Thyroid gland (tissue), 4 donors: ENCODE results near the gene NCKAP5L.

ENCODE experiments used
- POLR2A ChIP-seq, 2 donors: fragments of 450-650 bp; IDR thresholded peaks; one replicate each; pipeline ENCODE4 v1.6.1; 2017; ENCODE audit warnings: antibody characterized with exemption in 2 of 2, mild to moderate bottlenecking in 2 of 2, moderate library complexity in 1 of 2
- TF ChIP-seq, protein P1 (sequence below), 6 experiments: fragments of 200-600 bp in 3 of 6; fragments of 450-650 bp in 3 of 6; sonication (generic) in 3 of 6; IDR thresholded peaks; one replicate each; pipeline ENCODE4 v1.5.1; 2016 to 2019; ENCODE audit warnings: antibody characterized with exemption in 6 of 6, mild to moderate bottlenecking in 2 of 6, inconsistent platforms in 1 of 6, moderate library complexity in 1 of 6

DNA sequence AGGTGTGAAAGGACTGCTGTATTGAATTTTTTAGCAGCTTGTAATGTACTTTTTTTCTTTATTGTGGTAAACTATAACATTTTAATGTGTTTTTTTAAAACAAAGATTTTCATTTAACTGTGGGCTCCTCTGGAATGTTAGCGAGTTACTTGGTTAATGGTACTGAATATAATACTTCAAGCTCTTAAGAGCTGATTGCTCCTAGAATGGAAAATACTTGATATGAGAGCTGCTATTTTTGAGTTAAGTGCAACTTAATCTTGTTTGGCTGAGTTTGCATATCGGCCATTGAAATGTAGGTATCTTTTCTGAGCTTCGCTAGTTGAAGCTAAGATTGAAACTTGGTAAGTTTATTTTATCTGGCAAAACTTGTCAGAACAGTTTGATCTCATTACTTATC lies 79.4 kb downstream of the NCKAP5L start:
- TF ChIP-seq, protein P1, sequence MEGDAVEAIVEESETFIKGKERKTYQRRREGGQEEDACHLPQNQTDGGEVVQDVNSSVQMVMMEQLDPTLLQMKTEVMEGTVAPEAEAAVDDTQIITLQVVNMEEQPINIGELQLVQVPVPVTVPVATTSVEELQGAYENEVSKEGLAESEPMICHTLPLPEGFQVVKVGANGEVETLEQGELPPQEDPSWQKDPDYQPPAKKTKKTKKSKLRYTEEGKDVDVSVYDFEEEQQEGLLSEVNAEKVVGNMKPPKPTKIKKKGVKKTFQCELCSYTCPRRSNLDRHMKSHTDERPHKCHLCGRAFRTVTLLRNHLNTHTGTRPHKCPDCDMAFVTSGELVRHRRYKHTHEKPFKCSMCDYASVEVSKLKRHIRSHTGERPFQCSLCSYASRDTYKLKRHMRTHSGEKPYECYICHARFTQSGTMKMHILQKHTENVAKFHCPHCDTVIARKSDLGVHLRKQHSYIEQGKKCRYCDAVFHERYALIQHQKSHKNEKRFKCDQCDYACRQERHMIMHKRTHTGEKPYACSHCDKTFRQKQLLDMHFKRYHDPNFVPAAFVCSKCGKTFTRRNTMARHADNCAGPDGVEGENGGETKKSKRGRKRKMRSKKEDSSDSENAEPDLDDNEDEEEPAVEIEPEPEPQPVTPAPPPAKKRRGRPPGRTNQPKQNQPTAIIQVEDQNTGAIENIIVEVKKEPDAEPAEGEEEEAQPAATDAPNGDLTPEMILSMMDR (IDR thresholded peaks at IDR 0.05), result no peak
- no peak for TF ChIP-seq POLR2A (IDR thresholded peaks at IDR 0.05)
